GM19239 (cell line): Measurements from ENCODE around the gene UBE2A.

Experiments used
- DNase-seq: peaks from one replicate; pipeline ENCODE4 v3.0.0; 2011; ENCODE audit warnings: low spot score; ENCODE audit not compliant: insufficient read length
- FAIRE-seq: peaks from 2 replicates; lab custom pipeline; 2011; peaks lifted over from hg19 to GRCh38; lab: Jason Lieb, UNC

Gene UBE2A

DNA sequence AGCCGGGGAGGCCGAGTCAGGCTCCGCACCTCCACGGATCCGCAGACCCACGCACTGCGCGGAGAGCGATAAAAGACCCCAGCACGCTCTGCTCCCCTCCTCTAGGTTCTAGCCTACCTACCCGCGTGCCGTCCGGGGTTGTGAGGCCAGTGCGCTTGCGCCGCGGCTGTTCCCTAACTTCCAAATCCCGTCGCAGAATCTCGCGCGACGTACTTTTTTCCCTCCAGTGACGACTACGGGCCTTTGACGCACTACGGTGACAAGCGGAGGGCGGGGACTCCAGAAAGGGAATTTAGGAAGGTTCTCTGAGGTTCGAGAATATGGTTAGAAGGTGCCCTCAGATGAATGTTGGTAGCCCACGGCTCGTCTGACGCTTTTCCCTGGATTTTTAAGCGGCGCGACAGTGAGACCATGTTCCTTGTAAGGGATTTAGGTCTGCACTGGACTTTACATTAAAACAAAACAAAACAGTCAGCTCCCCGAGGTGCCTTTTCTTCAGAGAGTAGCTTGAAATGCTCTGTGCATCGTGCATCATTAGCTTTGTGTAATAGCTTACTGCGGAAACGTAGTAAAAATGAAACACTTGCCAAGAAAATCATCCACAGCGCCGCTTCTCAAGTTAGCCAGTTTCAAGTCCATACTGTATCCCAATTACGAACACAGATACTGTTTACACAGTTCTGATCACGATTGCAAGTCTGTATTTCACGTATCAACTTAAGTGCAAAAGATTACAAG lies 32.1 kb downstream of the UBE2A start, which contains the start of gene NKRF:
TSS of gene NKRF (minus strand) at position 145 of the 738 bp plus-strand sequence.
- DNase-seq (peak; percentile 60), FAIRE-seq (peak; percentile 95)

DNA sequence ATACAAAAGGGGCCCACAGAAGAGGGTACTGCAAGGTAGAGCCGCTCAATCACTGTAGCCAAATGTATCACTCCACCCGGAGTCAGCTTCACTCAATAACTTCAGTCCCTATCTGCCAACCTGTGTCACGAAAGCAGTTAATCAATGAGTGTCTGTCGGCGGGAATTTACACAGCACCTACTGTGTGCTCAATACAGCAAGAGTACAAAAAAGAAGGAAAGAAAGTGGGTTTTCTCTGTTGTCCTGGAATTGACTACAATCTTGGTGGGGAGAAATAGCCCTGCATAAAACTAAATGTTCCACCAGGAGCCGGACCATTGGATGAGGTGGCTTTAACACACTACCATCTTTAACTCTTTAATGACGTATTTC lies 32.6 kb downstream of the UBE2A start:
- FAIRE-seq (no peak), DNase-seq (no peak)

DNA sequence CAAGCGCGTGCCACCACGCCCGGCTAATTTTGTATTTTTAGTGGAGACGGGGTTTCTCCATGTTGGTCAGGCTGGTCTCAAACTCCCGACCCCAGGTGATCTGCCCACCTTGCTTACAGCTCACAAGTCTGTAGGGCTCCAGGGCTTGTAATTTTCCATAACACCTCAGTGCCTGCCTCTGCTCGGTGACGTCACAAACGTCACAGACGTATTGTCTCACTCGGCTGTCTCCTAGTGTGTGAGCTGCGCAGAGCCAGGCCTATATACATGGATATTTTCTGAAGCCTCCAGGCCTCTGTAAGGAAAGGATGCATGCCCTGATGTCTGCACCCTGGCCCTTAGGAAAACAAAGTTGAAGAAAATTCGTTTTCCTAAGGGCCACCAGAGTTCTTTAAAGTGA lies 40.4 kb downstream of the UBE2A start:
- no peak for FAIRE-seq

DNA sequence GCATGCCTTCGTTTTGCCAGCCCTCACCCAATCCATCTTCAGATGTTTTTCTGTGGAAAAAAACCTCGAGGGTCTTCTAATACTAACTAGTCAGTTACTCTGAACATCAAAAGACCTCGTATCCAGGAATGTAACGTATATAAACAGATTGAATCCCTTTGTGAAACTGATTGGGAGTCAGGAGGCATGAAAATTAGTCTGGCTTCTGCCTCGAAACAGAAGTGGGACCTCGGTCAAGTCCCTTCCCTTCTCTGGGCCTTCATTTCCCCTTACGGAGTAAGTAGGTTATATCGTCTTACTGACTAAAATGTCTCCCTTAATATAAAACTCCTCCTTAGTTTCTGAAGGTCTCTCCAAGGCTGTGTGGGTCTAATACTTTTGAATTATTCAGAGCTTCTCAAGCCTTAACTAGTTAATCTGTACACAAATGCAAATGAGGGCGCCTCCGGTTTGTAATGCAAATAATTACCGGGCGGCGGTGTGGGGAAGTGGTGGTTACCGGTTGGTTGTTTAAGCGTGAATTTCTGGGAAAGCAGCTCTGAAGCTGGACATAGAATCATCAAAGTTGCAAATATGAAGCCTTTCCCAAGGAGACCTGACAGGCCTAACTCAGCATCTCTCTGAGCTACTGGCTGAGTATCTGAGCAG lies 43.3 kb downstream of the UBE2A start:
- DNase-seq (no peak), FAIRE-seq (peak; percentile 98)

More for the DNA sequence above, 40.4 kb downstream of the UBE2A start:
- no peak for DNase-seq

GRCh38 chrX:119618439-119618838 lies 44.1 kb downstream of the UBE2A start:
- DNase-seq, result no peak
- FAIRE-seq, result peak; percentile 37

GRCh38 chrX:119622356-119623232 lies 48.2 kb downstream of the UBE2A start:
- FAIRE-seq (no peak), DNase-seq (no peak)

DNA sequence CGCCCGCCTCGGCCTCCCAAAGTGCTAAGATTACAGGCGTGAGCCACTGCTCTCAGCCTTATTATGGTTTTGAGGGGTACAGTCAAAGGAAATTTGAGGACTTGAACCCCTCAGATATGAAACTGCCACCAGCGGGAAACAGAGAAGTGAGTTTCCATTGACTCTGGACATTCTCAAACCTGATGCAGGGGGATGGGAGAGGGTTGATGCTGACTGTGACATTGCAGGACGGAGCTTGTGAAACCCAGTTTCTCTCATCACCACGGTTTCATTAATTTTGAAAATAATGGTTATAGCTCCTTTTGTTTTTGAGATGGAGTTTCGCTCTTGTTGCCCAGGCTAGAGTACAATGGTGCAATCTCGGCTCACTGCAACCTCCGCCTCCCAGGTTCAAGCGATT lies 50.1 kb downstream of the UBE2A start:
- DNase-seq (no peak), FAIRE-seq (no peak)

- DNase-seq (no peak), FAIRE-seq (no peak)
Measured at GRCh38 chrX:119624951-119625668, 50.7 kb downstream of the UBE2A start.

DNA sequence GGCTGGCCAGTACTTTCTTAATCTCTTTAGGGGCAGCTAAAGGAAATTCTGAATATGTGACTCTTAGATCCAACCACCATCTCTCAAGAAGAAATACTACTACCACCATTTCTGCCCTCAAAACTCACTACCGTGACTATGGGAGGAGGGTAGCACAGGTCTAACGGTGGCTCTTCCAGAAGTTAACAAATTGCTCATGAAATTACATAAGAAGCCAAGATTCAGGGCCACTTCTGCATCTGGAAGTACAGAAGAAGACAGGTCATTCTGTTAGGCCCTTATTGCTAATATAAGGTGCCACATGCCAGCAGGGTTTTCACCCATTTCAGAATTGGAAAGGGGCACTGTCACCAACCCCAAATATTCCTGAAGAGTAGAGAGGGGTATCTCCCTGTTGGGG lies 51.5 kb downstream of the UBE2A start:
- peak; percentile 33 for FAIRE-seq
- no peak for DNase-seq
